Gastrocnemius medialis (tissue), 4 donors: ENCODE results near the gene NXPH3. TPM values are rescaled to one million over a fixed set of nuclear protein-coding genes. Genes with fewer than 3 reads are reported as not detected.

Experiments used
- ATAC-seq, 2 donors: fragments of 150-250 bp; one replicate each; pipeline ENCODE4 v1.9.1; 2016
- DNase-seq, 2 donors: peaks; one replicate each; pipeline ENCODE4 v3.0.0-alpha.2; 2019
- H3K27ac ChIP-seq, 4 donors: fragments of 200-600 bp; sonication (generic); 1 replicate in 1 of 4; 2 replicates in 3 of 4; pipeline ENCODE4 v1.5.1; 2016 to 2018; ENCODE audit warnings: mild to moderate bottlenecking in 2 of 4, moderate library complexity in 1 of 4
- H3K27me3 ChIP-seq, 3 donors: fragments of 200-600 bp; sonication (generic) in 2 of 3; 1 replicate in 1 of 3; 2 replicates in 2 of 3; pipeline versions ENCODE4 v1.5.1 to v1.6.0; 2016 to 2019; ENCODE audit warnings: mild to moderate bottlenecking in 1 of 3, moderate library complexity in 1 of 3
- H3K36me3 ChIP-seq, 2 donors: fragments of 200-600 bp; sonication (generic) in 1 of 2; one replicate each; pipeline ENCODE4 v1.5.1; 2017 to 2018
- H3K4me1 ChIP-seq, 2 donors: fragments of 200-600 bp; sonication (generic) in 1 of 2; one replicate each; pipeline ENCODE4 v1.5.1; 2016 to 2017; ENCODE audit warnings: mild to moderate bottlenecking in 2 of 2
- H3K4me3 ChIP-seq, 4 donors: fragments of 200-600 bp; sonication (generic) in 3 of 4; 1 replicate in 1 of 4; 2 replicates in 3 of 4; pipeline ENCODE4 v1.5.1; 2016 to 2019; ENCODE audit warnings: mild to moderate bottlenecking in 2 of 4
- H3K9me3 ChIP-seq, 3 donors: fragments of 200-600 bp; sonication (generic) in 2 of 3; 1 replicate in 1 of 3; 2 replicates in 2 of 3; pipeline ENCODE4 v1.5.1; 2016 to 2019
- CTCF ChIP-seq, 5 experiments: fragments of 450-650 bp in 3 of 5; fragments of 200-600 bp in 2 of 5; sonication (generic) in 2 of 5; IDR thresholded peaks in 4 of 5; conservative IDR thresholded peaks in 1 of 5; 1 replicate in 4 of 5; 2 replicates in 1 of 5; pipeline ENCODE4 v1.5.1; 2016 to 2019; ENCODE audit warnings: antibody characterized with exemption in 5 of 5, mild to moderate bottlenecking in 3 of 5, moderate library complexity in 3 of 5
- POLR2A ChIP-seq, 2 donors: fragments of 450-650 bp; IDR thresholded peaks; one replicate each; pipeline ENCODE4 v1.6.1; 2017; ENCODE audit warnings: antibody characterized with exemption in 2 of 2, mild to moderate bottlenecking in 2 of 2, moderate library complexity in 2 of 2
- in situ Hi-C, 4 donors: fragments of 200-750 bp; cut with MboI; loops; one replicate each; pipeline versions ENCODE4 v1.15.0 to v1.8.0; 2017; ENCODE audit warnings: low sequenced_read_pairs in 4 of 4
- intact Hi-C: fragments of 100-400 bp; cut with DNase I; formaldehyde crosslinking; loops from one replicate; pipeline ENCODE4 v1.15.1; 2023; ENCODE audit warnings: low total_unique reads
- total RNA-seq, 4 donors: library from RNA; depleted of rRNA; stranded (reverse); fragments of >200 nt; gene quantifications; one replicate each; pipeline versions ENCODE4 v1.1.0 to v1.2.3, GENCODE V29; 2016

NXPH3 gene
- total RNA-seq, 4 donors from 2014 or later = 1.3 to 3.0 (median 1.7) TPM

GRCh38 chr17:49596613-49597244 lies 21.1 kb downstream of the NXPH3 start:
- peaks cover 0 to 57% of the 10 kb centered on the region in 2 donors for H3K36me3 ChIP-seq
- ATAC-seq (no peak), DNase-seq (no peak)
- in situ Hi-C loops (no loop called here), intact Hi-C loops (no loop called here)
- no peaks in the 10 kb centered on the region for H3K27me3 ChIP-seq
- no peak overlapping the region for H3K27ac ChIP-seq
- H3K9me3 ChIP-seq = no peaks in the 10 kb centered on the region
- no peak for TF ChIP-seq CTCF (IDR thresholded peaks at IDR 0.05 in 4 of 5, conservative IDR thresholded peaks at IDR 0.05 in 1 of 5)
- no peak for TF ChIP-seq POLR2A (IDR thresholded peaks at IDR 0.05)
- H3K4me3 ChIP-seq = no peak overlapping the region
- H3K4me1 ChIP-seq = peaks cover 0 to 11% of the 10 kb centered on the region in 2 donors

GRCh38 chr17:49597436-49597835 lies 21.8 kb downstream of the NXPH3 start:
- ATAC-seq (no peak), DNase-seq (no peak)
- Histone ChIP-seq H3K4me1 (peaks cover 0 to 11% of the 10 kb centered on the region in 2 donors), H3K27ac (peak overlapping the region in 2 of 4 donors; percentile 2 to 63), H3K4me3 (no peak overlapping the region), H3K27me3 (no peaks in the 10 kb centered on the region), H3K36me3 (peaks cover 0 to 64% of the 10 kb centered on the region in 2 donors), H3K9me3 (no peaks in the 10 kb centered on the region)
- in situ Hi-C loops (no loop called here), intact Hi-C loops (no loop called here)
- no peak for TF ChIP-seq POLR2A (IDR thresholded peaks at IDR 0.05)
- no peak for TF ChIP-seq CTCF (IDR thresholded peaks at IDR 0.05 in 4 of 5, conservative IDR thresholded peaks at IDR 0.05 in 1 of 5)

- intact Hi-C loops = no loop called here
- TF ChIP-seq CTCF (IDR thresholded peaks at IDR 0.05 in 4 of 5, conservative IDR thresholded peaks at IDR 0.05 in 1 of 5) = no peak
- TF ChIP-seq POLR2A (IDR thresholded peaks at IDR 0.05) = no peak
- H3K4me1 ChIP-seq = peaks cover 0 to 17% of the 10 kb centered on the region in 2 donors
Measured at GRCh38 chr17:49597928-49598655, 22.4 kb downstream of the NXPH3 start.

GRCh38 chr17:49598918-49599317 lies 23.2 kb downstream of the NXPH3 start:
- ATAC-seq = no peak
- TF ChIP-seq POLR2A (IDR thresholded peaks at IDR 0.05) (no peak), CTCF (IDR thresholded peaks at IDR 0.05 in 4 of 5, conservative IDR thresholded peaks at IDR 0.05 in 1 of 5) (no peak)
- Histone ChIP-seq H3K4me3 (no peak overlapping the region), H3K27me3 (no peaks in the 10 kb centered on the region), H3K36me3 (peaks cover 0 to 73% of the 10 kb centered on the region in 2 donors), H3K9me3 (no peaks in the 10 kb centered on the region), H3K27ac (peak overlapping the region in 1 of 4 donors; percentile 63), H3K4me1 (peaks cover 0 to 20% of the 10 kb centered on the region in 2 donors)
- in situ Hi-C loops (no loop called here), intact Hi-C loops (no loop called here)
- DNase-seq = no peak

More at GRCh38 chr17:49597928-49598655, 22.4 kb downstream of the NXPH3 start:
- in situ Hi-C loops = no loop called here
- ATAC-seq (no peak), DNase-seq (no peak)
- no peak overlapping the region for H3K4me3 ChIP-seq
- no peaks in the 10 kb centered on the region for H3K9me3 ChIP-seq
- H3K27ac ChIP-seq = peak overlapping the region in 3 of 4 donors; percentile 2 to 63 (median 18)
- H3K27me3 ChIP-seq = no peaks in the 10 kb centered on the region
- peaks cover 0 to 66% of the 10 kb centered on the region in 2 donors for H3K36me3 ChIP-seq
